HG02588 (cell line): Measurements from ENCODE around the gene DLD.
"Not testable (repeated sequence)": the region's sequence is repeated elsewhere in the genome, so short reads cannot be mapped to it uniquely, and the experiment has no call there.

ENCODE experiments used
- ATAC-seq: cut with Tn5 transposase; IDR thresholded peaks from one replicate; pipeline ENCODE4 v1.9.1; 2021; ENCODE audit warnings: mild to moderate bottlenecking, moderate library complexity; ENCODE audit not compliant: unreplicated experiment

Gene DLD

GRCh38 chr7:107940951-107941350 is 50.0 kb downstream of the DLD start:
- no peak for ATAC-seq

GRCh38 chr7:107943018-107943417 is 52.0 kb downstream of the DLD start:
- no peak for ATAC-seq

- ATAC-seq: no peak
These were observed 53.6 kb downstream of the DLD start for GRCh38 chr7:107944411-107945169.

GRCh38 chr7:107945332-107945731 is 54.3 kb downstream of the DLD start:
- no peak for ATAC-seq

GRCh38 chr7:107946451-107946850 is 55.5 kb downstream of the DLD start:
- ATAC-seq: no peak

GRCh38 chr7:107946881-107947280 is 55.9 kb downstream of the DLD start:
- ATAC-seq: no peak

GRCh38 chr7:107948645-107949442 is 57.9 kb downstream of the DLD start:
- no peak for ATAC-seq

- no peak for ATAC-seq
These were observed 58.5 kb downstream of the DLD start for GRCh38 chr7:107949443-107949935.

GRCh38 chr7:107951172-107951787 is 60.3 kb downstream of the DLD start:
- no peak for ATAC-seq

GRCh38 chr7:107951896-107952295 is 60.9 kb downstream of the DLD start:
- ATAC-seq: no peak

GRCh38 chr7:107953265-107953923 is 62.4 kb downstream of the DLD start:
- ATAC-seq: no peak

- no peak for ATAC-seq
These were observed 62.9 kb downstream of the DLD start for GRCh38 chr7:107953924-107954303.

GRCh38 chr7:107955394-107955793 is 64.4 kb downstream of the DLD start:
- no peak for ATAC-seq

- ATAC-seq: not testable (repeated sequence)
These were observed 66.0 kb downstream of the DLD start for GRCh38 chr7:107956950-107957349.

GRCh38 chr7:107957436-107957835 is 66.5 kb downstream of the DLD start:
- no peak for ATAC-seq

- no peak for ATAC-seq
These were observed 68.0 kb downstream of the DLD start for GRCh38 chr7:107958764-107959526.

- no peak for ATAC-seq
These were observed 68.5 kb downstream of the DLD start for GRCh38 chr7:107959527-107959898.

GRCh38 chr7:107960272-107960671 is 69.3 kb downstream of the DLD start:
- ATAC-seq: no peak

GRCh38 chr7:107961405-107961804 is 70.4 kb downstream of the DLD start:
- no peak for ATAC-seq

GRCh38 chr7:107962817-107963216 is 71.8 kb downstream of the DLD start:
- ATAC-seq: no peak
